Activated CD8-positive, alpha-beta memory T cell treated with anti-CD3 and anti-CD28 coated beads, Interleukin-2, amount 50 U/mL, for 1 hour (primary cell): ENCODE results near the gene IGFN1.

Experiments used
- DNase-seq: peaks from one replicate; pipeline ENCODE4 v3.0.0-alpha.2; 2020; ENCODE audit errors: extremely low read depth

The IGFN1 gene

DNA sequence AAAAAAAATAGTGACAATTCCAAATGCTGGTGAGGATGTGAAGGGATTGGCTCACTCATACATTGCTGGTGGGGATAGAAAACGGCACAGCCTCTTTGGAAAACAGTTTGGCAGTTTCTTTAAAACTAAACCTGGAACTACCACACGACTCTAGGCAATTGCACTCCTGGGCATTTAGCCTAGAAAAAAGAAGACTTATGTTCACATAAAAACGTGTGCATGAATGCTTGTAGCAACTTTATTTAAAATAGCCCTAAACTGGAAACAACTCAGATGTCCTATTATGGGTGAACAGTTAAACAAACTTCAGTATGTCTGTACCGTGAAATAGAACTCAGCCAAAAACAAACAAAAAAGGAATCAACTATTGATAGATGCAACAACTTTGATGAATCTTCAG lies 26.9 kb upstream of the IGFN1 start:
- no peak for DNase-seq

DNA sequence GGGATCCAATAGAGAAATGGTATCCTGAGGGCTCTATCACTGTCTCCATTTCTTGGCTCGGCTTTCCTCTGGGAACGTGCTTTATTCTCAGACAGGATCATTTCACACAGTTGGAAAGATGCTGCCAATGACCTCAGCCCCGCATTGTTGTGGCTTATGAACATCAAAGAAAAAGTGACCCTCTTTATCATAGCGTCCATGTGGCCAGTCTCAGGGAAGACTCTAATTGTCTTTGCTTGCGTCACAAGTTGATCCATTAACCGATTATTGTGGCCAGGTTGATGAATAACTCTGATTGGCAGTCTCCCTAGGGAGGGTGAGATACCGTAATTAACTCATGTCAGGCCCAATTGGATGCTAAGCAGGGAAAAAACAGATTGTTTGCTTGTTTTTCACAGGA lies 26.0 kb upstream of the IGFN1 start:
- no peak for DNase-seq

DNA sequence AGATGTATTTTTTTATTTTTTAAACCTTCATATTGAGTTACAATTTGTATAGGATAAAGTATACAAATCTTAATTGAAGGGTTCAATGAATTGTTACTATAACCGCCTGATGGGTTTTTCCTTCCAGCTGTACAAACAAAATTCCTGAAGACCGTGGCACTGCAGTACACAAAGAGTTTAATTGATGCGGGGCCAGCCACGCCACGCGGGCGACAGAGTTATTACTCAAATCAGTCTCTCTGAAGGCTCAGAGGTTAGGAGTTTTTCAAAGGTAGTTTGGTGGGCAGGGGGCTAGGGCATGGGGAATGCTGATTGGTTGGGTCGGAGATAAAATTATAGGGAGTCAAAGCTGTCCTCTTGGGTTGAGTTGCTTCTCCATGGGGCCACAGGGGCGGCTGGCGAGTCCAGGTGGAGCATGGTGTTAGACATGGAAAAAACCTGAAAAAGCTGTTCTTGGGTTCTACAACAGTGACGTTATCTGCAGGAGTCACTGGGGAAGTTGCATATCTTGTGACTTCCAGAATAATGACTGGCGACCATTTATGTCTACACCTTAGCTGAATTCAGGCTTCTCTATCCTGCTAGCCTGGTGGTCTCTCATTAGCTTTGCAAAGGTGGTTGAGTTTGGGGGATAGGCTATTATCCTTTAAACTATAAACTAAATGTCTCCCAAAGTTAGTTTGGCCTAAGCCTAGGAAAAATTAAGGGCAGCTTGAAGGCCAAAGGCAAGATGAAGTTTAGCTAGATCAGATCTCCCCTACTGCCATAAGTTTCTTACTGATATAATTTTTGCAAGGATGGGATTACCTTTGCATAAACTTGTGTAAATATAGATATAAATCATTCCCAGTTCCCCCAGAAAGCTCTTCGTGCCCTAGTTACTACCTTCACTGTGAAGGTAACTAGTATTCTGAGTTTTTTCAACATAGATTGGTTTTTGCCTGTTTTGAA lies 23.3 kb upstream of the IGFN1 start:
- DNase-seq = no peak

DNA sequence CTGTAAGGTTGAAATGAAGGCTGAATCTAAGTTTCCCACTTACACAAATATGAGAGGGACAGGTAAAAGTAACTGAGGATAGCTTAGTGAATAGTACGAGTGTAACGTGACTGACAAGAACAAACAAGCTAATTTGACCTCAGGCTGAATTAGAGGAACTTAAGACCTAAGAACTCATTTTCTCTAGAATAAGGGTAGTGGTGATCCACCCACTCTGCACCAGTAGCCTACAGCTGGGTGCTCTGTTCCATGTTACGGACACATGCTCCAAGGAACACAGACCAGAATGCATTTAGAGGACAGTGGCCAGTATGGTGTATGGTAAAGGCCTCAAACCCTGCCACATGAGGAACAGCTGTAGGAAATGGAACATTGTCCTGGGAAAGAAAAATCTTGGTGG lies 21.4 kb upstream of the IGFN1 start:
- no peak for DNase-seq

DNA sequence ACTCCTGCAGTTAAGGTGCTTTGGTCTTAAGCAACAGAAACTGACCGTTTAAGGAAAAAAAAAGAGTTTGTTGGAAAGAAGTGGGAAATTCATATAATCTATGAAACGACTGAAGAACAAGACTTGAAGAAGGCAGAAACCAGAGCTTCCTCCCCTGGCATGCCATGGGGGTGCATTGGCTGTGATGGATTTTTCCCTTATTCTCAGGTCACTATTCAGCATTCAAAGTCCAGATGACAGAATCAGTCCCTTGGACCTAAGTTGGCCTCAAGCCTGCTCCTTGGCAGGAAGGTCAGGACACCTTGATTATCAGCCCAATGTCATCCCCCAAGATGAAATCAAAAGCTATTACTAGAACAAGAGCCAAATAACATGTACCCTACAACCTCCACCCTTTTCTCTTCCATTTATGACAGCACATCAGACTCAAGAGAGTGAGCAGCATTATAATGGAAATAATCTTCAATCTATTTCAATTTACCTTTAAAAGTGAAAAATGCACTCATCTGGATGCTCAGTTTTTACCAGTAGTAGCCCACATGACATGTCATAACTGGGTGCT lies 20.6 kb upstream of the IGFN1 start:
- no peak for DNase-seq

DNA sequence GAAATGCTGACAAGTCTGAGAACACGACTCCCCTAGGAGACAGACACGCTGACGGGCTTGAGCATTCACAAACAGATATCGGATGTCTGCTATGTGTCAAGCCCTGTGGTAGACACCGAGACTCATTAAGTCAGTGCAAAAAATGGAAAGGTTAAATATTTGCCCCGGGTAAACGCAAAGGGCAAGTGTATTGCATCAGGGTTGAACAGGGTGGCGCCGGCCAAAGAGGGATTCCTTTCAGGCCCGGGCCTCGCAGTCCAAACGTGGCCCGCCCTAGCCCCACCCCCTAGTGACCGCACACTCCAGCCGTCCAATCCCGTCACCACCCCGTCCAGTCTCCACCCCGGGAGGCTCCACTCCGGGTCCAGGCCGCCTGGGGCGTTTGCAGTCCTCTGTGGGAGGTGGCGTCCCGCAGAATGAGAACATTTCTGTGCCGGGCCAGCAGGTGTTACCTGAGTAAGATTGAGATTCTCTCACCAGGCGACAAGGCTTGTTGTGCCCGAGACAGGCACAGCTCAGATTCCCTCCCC lies 20.0 kb upstream of the IGFN1 start:
- peak; percentile 23 for DNase-seq

DNA sequence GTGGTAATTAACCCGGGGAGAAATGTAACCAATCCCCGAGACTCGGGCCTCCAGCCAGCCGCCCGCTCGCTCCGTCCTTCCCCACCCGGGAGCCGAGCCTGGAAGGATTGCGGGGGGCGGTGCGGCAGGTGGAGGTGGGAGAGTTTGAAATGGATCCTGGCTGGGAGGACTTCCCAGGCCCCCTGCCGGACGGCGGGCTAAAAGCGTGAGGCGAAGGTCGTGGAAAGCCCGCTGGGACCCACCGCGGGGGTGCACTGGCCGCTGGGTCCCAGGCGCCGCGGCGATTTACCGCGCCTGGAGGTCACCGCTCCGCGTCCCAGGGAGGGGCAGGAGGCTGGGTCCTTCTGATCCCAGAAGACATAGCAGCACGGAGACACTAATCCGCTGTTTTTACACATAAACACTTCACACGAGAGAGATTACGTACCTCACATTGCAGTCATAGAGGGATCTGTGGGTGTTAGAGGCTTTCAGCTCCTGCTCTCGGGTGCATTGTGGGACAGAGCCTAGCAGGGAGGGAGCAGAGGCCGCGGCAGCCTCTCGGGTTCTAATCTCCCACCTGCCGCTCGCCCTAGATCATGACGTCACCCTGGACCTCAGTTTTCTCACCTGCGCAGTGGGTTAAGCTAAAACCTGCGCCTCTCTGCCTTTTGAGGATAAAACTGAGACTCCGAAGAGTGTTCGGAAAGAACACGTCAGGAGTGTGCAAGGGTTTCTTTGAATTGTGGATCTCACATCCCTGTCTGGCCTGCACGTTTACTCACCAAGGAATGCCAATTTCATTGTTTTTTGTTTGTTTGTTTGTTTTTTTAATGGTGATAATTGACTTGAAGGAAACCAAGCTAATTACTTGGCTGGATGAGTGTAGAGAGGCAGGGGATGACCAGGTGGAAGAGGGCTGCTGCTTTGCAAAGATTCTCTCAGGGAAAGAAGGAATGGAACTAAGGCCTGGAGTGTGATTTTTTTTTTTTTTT lies 19.3 kb upstream of the IGFN1 start:
- DNase-seq = no peak

DNA sequence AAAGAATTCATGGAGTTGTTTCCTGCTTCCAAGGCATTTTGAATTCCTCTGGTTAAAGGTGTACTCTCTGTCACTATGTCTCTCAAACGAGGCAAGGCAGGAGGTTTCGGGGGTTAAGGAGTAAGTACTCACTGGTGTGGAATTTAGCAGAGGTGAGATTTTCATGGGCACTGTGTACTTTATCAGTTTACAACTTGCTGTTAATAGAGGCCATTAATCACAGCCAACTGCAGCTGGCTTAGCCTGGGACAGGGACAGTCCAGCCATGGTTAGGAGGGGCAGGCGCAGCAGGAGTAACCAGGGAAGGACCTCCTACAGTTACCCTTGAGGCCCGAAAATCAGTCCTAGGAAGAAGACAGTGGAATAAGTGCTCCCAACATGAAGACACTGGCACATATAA lies 18.3 kb upstream of the IGFN1 start:
- no peak for DNase-seq

DNA sequence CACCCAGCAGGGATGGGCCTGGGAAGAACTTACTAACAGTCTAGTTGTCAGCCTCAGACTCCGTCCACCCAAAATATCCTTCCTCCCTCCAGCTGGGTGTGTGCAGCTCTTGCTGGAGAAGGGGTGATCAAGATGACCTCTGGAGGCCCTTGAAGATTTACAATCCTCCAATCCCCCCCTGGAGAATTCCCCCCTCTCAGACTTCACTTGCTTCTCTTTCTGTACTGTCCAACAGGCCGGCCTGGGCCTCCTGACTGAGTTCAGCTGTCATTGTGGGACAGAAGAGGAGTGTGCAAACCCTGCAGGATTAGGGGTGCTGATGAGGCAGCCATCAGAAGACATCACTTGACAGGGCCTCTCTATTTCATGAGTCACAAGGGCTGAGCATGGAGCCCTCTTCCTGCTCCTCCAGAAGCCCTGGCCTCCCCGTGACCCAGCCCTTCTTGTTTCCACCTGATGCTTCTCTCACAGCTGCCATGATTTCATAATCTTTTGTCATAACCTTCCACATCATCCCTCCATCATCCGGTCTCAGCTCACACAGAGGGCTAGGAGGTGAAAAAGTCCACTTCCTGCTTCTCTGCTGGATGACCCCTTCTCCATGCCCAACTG lies 17.5 kb upstream of the IGFN1 start:
- DNase-seq = no peak

DNA sequence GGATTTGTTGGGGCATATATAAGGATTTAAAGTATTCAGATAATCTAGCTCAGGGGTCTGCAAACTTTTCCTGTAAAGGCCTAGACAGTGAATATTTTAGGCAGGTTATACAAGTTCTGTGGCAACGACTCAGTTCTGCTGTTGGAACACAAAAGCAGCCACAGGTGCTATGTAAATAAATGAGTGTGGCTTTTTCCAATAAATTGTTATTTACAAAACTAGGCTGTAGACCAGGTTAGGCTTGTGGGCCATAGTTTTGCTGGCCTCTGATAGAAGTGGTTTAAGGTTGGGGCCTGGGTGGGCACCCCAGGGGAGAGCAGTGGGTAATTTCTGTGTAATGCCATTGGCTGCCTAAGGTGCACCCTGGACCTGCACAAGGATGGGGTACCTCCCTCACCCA lies 16.9 kb upstream of the IGFN1 start:
- DNase-seq = no peak

DNA sequence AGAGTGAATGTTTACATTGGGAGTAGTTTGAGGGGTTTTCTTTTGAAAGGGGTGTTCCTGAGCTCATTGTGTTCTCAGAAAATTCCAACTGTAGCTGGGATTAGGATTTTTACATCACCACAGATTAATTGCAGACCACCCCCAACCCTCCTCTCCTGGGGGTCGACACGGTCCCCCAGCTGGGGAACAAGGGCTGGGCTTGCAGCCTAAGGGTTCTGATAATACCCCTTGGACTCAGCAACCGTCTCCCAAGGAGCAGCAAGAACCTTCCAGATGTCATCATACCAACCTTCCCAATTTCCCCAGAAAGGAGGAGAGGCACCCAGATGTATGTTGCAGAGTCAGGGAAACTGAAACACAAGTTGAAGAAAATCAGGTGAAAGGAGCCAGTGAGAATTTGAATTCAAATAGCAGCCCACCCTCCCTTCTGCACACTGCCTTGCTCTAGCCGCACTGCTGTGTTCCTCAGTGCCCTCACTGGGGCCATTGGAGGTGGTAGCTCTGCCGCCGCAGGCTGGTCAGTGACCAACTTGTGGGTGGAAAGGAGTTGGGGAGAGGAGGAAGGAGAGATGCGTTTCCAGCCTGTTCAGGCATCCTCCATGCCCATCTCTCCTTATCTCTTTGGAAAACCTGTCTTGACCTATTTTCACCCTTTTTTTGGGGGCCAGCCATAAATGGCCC lies 14.7 kb upstream of the IGFN1 start:
- DNase-seq = no peak

DNA sequence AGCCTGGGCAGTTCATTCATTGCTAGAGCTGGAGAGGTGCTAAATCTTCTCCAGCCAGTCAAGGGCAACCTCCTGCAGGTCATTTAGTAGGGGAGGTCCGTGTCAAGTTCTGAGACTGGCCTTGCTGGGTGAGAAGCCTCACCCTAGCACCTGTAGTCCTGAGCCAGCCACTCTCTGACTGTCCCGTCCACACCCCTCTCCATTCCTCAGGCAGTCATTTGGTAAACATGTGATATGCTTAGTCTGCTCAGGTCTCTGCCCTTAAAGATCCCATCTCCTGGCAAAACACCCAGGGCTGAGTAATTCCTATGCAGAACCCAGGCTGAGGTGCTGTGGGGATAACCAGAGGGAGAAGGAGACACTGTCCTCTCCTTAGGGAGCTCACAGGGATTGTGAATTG lies 13.7 kb upstream of the IGFN1 start:
- DNase-seq = no peak

DNA sequence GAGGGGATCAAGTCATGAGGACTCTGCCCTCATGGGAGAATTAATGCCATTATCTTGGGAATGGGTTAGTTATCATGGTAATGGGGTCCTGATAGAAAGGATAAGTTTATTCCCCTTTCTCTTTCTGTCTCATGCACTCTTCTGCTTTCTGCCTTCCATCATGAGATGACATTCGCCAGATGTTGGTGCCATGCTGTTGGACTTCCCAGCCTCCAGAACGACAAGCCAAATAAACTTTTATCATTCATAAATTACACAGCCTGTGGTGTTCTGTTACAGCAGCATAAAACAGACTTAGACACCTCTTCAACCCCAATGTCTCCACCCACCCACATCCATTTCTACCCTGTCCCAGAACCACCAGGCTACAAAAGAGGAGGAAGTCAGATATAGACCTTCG lies 11.9 kb upstream of the IGFN1 start:
- no peak for DNase-seq

DNA sequence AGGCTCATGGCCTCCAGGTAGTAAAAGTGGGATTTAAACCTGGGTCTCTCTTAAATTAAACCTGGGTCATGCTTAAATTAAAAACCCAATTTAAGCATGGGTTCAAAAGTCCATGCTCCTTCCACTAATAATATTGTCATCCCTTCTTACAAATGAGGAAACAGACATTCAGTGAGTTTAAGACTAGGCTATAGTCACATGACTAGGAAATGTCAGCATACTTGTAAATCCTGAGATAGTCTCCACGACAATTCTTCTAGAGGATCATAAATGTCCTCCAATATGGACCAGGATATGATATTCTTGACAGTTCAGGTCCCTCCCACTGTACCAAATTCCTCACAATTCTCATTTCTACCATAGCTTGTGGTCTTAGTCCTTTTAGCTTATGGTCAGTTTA lies 10.5 kb upstream of the IGFN1 start:
- DNase-seq = no peak

DNA sequence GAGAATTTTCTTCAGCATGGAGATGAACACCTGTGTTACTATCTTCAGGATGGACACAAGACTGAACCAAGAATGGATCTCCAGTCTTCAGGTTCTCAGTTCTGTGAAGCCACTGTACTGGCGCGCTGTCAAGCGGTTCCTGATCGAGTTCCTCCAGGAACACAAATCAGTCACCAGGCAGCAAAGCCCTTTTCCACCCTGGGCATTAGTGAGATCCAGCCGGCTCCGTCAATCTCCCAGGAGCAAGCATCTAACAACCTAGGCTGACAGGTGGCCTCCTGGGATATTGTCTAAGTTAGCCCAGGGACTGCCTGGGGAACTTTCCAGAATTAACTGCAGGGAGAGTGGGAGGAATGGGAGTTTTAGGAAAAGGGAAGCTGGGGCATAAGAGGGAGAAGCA lies 9.7 kb upstream of the IGFN1 start:
- no peak for DNase-seq

DNA sequence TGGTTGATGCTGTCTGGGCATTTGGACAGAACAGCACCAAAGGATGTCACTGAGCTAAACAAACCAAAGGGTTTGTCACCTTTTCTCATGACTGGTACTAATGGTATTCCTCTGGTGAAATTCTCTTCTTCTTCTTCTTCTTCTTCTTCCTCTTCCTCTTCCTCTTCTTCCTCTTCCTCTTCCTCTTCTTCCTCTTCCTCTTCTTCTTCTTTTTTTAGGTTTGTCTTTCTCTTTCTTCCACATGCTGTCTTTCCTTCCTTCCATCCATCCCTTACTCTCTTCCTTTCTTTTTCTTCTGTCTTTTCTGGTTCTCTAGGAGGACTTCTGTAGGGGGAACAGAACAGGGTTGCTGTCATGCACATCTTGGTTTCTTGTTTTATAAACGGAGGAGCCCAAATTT lies 9.3 kb upstream of the IGFN1 start:
- no peak for DNase-seq

DNA sequence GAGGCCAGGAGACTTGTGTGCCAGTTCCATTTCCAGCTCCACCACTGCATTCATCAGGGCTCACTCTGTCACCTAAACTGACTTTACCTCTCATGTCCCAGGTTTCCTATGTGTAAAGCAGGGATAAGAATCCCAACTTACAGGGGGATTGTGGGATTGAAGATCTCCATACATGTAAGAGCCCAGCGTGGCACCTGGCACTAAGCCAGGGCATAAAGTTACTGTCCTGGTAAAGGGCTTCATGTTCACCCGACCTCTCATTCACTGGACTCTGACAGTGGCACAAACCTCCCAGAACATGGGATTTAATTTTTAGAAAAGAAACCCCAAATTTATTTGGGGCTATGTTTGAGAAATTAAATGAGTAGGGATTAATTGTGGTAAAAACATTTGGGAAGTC lies 8.9 kb upstream of the IGFN1 start:
- no peak for DNase-seq

DNA sequence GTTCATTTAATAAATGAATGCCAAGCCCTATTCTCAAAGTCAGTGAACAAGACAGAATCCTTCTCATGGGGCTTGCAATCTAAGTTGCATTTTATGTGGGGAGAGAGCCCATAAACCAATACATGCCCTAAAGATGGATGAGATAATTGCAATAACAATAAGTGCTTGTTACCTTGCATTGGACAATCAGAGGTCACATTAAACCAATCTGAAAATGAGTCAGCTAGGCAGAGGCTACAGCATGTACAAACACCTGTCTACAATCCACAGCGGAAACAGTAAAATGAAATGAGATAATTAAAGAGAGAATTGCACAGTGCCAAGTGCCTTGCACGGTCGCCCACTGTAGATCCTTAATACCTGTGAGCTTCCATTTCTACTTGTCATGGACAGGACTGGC lies 7.4 kb upstream of the IGFN1 start:
- no peak for DNase-seq

DNA sequence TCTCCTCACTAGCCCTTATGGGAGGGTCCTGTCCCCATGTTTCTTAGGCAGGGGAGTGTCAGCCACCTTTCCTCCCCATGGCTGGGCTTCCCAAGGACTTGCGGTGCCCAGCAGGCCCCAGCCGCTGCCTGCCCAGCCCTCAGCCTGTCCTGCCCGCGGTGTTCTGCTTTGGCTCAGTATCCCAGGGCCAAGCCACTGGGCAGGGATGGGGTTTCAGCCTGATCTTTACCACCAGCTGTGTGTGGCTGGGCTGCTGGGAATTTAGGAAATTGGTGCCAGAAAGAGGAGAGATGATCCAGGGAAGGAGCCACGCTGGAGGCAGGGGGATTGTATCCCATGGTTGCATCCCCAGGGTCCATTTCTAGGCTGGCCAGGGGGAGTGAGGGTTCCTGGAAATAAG lies 6.9 kb upstream of the IGFN1 start:
- DNase-seq = no peak

DNA sequence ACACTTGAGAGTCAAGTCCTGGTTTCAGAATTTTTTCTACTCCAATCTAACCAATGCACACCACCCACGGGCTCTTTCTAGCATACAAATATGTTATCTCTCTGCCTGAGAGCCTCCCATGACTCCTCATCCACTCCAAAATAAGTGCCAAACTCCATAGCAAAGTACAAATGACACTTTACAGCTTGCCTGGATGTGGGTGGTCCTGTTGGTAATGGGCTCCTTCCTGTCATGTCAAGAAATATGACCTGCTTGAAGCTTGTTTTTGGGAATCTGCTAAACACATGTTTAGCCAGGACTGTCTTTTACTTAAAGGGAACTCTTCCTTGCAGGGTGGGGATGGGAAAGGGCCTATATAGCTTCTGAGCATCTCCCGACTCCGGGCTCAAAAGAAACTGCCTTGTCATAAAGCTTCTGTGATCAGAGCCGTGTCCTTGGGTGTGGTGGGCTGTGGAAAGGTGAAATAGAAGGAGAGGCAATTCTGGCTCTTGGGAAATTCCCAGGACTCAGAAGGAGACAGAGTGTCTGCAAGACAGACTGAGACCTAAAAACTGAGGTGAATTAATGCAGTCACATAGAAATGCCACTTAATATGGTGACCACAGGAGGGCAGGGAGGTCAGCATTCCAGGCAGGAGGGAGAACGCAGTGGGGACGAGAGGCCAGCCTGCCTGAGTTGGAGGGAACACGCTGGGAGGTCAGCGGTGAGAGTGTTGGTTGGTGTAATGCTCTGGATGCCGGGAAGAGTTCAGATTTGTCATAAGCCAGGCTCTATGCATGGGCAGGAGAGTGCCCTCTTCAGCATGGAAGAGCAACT lies 6.1 kb upstream of the IGFN1 start:
- no peak for DNase-seq
